NCI-H2196 treated with DMSO at 0.1 percent for 48 hours (cell line): ENCODE results near the gene DNAI1.

Experiments
- DNase-seq: peaks from one replicate; lab custom pipeline; 2025; ENCODE audit not compliant: unreplicated experiment; lab: John Stamatoyannopoulos, UW

DNAI1 gene

DNA sequence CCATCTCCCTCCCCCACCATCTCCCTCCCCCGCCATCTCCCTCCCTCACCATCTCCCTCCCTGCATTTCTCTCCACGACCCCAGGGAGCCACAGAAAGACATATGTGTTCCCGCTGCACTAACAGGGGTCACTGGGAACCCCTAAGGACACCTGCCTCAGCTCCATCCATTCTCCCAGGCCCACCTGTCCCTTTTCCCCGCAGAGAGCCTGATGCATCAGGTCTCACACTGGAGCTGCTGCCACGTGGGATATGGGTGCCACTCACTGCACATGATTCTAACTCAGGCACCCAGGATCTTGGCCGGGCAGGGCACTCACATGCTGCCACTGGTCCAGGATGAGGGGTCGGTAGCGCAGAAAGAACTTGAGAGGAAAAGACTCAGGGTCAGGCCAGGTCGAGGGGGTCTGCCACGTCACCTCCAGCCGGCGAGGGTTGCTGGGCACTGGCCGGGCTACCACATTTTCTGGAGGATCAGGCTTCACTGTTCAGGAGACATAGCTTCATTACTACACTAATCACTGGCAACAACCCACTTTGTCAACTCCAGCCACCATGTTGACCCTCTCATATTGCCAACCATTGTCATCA lies 97.4 kb downstream of the DNAI1 start:
- no peak for DNase-seq

GRCh38 chr9:34556949-34557348 lies 98.3 kb downstream of the DNAI1 start:
- DNase-seq: no peak

GRCh38 chr9:34557426-34558321 lies 99.1 kb downstream of the DNAI1 start:
- no peak for DNase-seq

- no peak for DNase-seq
Measured at GRCh38 chr9:34558364-34558763, 99.8 kb downstream of the DNAI1 start.

DNA sequence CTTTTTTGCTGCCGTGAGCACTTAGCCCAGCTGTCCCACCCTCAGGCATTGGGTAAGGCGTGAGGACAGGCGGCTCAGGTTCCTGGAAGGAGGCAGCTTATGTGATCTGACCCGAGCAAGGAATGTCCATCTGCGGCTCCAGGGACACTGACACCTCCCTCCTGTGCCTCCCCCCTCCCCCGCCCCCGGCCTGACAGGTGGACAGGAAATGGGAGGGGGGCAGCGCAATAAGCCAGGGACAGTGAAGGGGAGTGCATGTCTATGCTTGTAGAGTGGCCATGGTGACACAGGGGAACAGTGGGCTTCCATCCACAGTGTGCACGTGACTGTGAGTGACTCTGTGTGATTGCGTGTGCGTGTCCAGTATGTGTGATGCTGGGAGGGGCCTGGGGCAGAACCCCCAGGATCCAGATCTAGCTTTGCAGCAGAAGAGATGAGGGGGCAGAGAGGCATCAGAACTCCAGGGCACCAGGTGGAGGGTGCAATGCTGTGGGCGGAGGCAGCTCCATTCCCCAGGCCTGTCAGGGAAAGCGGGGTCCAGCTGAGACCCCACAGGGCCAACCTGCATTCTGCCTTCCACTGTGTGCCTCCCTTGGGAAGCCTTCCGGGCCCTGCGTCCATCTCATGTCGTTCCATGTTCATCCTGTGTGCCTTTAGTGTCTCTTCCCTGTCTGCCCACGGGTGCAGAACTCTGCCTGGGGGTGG lies 100.5 kb downstream of the DNAI1 start:
- peak; percentile 72 for DNase-seq

- DNase-seq: no peak
Measured at GRCh38 chr9:34559624-34560455, 101.2 kb downstream of the DNAI1 start.

DNA sequence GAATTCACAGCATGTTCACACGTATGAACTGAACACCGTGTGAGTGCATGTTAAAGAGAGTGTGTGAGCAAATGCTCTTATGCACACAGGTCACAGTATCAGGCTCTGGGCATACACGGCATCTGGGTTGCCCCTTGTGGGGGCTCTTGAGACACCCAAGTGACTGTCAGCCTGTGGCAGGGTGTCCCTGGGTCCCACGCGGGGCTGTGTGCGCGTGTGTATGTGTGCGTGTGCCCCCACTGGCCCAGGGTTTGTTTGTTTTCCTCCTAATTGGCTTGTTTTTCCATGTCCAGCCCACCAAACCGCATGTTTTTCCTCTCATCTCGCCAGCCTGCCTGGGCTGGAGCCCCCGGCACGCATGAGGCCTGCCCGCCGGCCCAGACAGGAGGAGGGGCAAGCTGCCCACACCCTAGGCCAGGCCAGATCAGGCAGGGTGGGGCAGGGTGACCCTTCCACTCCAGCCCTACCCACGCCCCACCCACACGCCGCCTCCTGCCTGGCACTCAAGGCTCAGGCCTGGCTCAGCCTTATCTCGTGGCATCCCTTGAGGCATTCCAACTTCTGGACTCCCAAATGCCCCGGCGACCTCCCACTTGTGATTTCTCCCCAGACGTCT lies 102.1 kb downstream of the DNAI1 start:
- no peak for DNase-seq

DNA sequence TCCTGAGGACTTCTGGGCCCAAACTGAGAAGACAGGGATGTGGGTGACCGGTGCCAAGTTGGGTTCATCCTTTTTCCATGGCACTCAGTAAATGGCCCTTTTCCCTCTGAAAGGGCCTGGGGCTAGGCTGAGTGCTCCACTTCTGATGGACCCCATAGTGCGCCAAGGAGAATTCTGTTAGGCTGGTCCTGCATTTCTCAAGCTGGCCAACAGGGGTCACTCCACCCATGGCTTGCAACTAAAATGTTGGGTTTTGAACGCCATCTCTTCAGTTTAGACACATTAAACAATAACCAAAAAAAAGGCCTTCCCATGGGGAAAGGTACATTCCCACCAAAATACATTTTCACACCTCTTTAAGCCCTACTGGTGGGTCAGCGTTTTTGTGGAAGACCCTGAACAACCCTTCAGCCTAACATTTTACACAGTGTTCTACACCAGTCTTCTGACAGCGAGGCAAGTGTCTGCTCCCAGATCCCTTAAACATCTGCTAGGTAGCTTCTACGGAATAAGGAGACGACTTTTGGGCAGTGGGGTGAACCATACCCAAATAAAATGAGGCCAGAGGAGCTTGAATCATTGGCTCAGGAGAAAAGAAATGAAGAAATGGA lies 103.6 kb downstream of the DNAI1 start:
- DNase-seq: no peak

DNA sequence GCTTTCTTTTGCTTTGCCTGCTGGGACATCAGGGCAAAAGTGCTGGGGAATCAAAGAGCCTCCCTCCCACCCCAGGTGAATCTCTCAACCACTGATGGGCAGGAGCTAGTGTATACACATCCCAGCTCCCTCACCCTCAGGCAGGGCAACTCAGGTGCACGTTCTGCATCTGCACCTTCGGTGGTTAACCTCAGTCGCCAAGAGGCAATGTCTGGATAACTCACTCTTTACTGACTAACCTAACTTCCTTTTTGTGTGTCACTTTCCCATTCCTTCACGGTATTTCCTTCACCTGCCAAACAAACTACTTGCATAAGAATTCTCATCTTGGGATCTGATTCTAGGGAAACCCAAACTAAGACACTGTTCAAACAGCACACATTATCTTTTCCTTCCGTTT lies 104.7 kb downstream of the DNAI1 start:
- DNase-seq: no peak

DNA sequence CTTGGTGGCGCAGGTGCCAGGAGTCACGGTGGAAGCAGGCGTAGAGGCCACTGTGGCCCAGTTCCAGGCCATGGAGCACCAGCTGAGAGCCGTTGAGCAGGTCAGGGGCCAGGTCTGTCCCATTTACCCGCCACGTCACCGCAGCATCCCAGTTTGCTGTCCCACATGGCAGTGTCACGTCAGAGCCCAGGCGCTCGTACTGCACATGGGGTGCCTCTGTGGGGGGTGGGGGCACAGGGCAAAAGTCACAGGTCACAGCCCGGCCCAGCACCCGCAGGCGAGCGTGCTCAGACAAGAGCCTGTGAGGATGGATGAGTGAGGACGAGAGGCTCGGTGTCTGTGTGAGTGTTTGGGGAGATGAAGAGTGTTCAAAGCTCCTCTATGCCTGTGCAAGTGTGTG lies 106.0 kb downstream of the DNAI1 start:
- DNase-seq: no peak

GRCh38 chr9:34565856-34566255 lies 107.3 kb downstream of the DNAI1 start:
- DNase-seq: no peak

DNA sequence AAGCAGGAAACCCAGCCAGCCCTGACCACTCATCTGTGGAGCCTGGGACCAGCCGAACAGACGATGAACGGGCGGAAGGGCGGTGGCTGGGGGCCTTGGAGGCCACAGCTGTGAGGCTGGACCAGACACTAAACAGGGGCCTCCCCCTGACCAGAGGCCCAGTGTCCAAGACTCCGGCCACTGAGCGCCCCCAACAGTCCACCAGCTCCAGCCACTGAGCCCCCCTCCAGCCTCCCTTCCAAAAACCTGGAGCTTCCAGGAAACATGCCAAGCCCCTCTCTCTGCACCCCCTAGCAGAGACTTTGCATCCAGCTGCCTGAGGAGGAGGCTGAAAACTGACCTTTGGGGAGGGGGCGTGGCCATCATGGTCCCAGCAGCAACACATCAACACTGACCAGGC lies 107.7 kb downstream of the DNAI1 start:
- DNase-seq: no peak

GRCh38 chr9:34566972-34567371 lies 108.4 kb downstream of the DNAI1 start:
- DNase-seq: no peak

- no peak for DNase-seq
Measured at GRCh38 chr9:34568133-34568532, 109.5 kb downstream of the DNAI1 start.

- no peak for DNase-seq
Measured at GRCh38 chr9:34568774-34569173, 110.2 kb downstream of the DNAI1 start.

- no peak for DNase-seq
Measured at GRCh38 chr9:34570376-34570775, 111.8 kb downstream of the DNAI1 start.
